Mesenchymal stem cell (in vitro differentiated cells and primary cell): ENCODE results near the gene MSI2.

Source experiments
- DNase-seq: peaks from one replicate; pipeline ENCODE4 v3.0.0-alpha.2; 2013
- H2AFZ ChIP-seq: one replicate; pipeline ENCODE4 v1.6.1; 2013; ENCODE audit warnings: low read depth, mild to moderate bottlenecking, control low read depth, inconsistent platforms, low read length, moderate library complexity
- H2AK5ac ChIP-seq: 2 replicates; pipeline ENCODE4 v1.6.1; 2013; ENCODE audit warnings: low read length, moderate library complexity, mild to moderate bottlenecking, inconsistent platforms; ENCODE audit not compliant: severe bottlenecking
- H2BK120ac ChIP-seq: one replicate; pipeline ENCODE4 v1.6.1; 2013; ENCODE audit warnings: low read depth, mild to moderate bottlenecking, inconsistent platforms, low read length, moderate library complexity
- H2BK12ac ChIP-seq, 2 experiments: one replicate each; pipeline ENCODE4 v1.6.1; 2013; ENCODE audit warnings: inconsistent platforms in 2 of 2, low read length in 2 of 2, mild to moderate bottlenecking in 2 of 2, moderate library complexity in 2 of 2, control low read depth in 1 of 2
- H2BK15ac ChIP-seq: one replicate; pipeline ENCODE4 v1.6.1; 2013; ENCODE audit warnings: mild to moderate bottlenecking, low read depth, inconsistent platforms; ENCODE audit not compliant: poor library complexity, severe bottlenecking
- H2BK5ac ChIP-seq: 2 replicates; pipeline ENCODE4 v1.6.1; 2013; ENCODE audit warnings: low read depth, mild to moderate bottlenecking, low read length, control low read depth, inconsistent platforms; ENCODE audit not compliant: poor library complexity, severe bottlenecking
- H3K14ac ChIP-seq, 2 experiments: one replicate each; pipeline ENCODE4 v1.6.1; 2013; ENCODE audit warnings: inconsistent platforms in 2 of 2, low read length in 2 of 2, control low read depth in 1 of 2, mild to moderate bottlenecking in 1 of 2, moderate library complexity in 1 of 2
- H3K18ac ChIP-seq, 2 experiments: one replicate each; pipeline ENCODE4 v1.6.1; 2013; ENCODE audit warnings: inconsistent platforms in 2 of 2, low read length in 2 of 2, control low read depth in 1 of 2, low read depth in 1 of 2, mild to moderate bottlenecking in 1 of 2
- H3K23ac ChIP-seq, 2 experiments: one replicate each; pipeline ENCODE4 v1.6.1; 2013; ENCODE audit warnings: inconsistent platforms in 2 of 2, low read length in 2 of 2, mild to moderate bottlenecking in 2 of 2, moderate library complexity in 2 of 2, control low read depth in 1 of 2
- H3K27ac ChIP-seq: 2 replicates; pipeline ENCODE4 v1.5.1; 2013; ENCODE audit warnings: mild to moderate bottlenecking, moderate library complexity, low read length, control low read depth, inconsistent platforms; ENCODE audit not compliant: poor library complexity, severe bottlenecking
- H3K27me3 ChIP-seq, 2 experiments: 2 replicates each; pipeline versions ENCODE4 v1.6.1 to v1.7.0; 2013; ENCODE audit warnings: low read length in 2 of 2, mild to moderate bottlenecking in 2 of 2, moderate library complexity in 2 of 2, control low read depth in 1 of 2, inconsistent platforms in 1 of 2; ENCODE audit not compliant: control insufficient read depth in 1 of 2, insufficient read depth in 1 of 2
- H3K36me3 ChIP-seq, 2 experiments: 2 replicates each; pipeline versions ENCODE4 v1.6.1 to v1.7.0; 2013; ENCODE audit warnings: low read length in 2 of 2, control low read depth in 1 of 2, inconsistent platforms in 1 of 2, low read depth in 1 of 2, mild to moderate bottlenecking in 1 of 2; ENCODE audit not compliant: insufficient read depth in 2 of 2, control insufficient read depth in 1 of 2
- H3K4ac ChIP-seq, 2 experiments: one replicate each; pipeline ENCODE4 v1.6.1; 2013; ENCODE audit warnings: inconsistent platforms in 2 of 2, low read length in 2 of 2, mild to moderate bottlenecking in 2 of 2, moderate library complexity in 2 of 2, control low read depth in 1 of 2, low read depth in 1 of 2
- H3K4me1 ChIP-seq: 2 replicates; pipeline ENCODE4 v1.6.1; 2013; ENCODE audit warnings: low read depth, low read length, control low read depth; ENCODE audit not compliant: control insufficient read depth, insufficient read depth
- H3K4me2 ChIP-seq: 2 replicates; pipeline ENCODE4 v1.6.1; 2013; ENCODE audit warnings: low read length, mild to moderate bottlenecking, inconsistent platforms; ENCODE audit not compliant: poor library complexity, severe bottlenecking
- H3K4me3 ChIP-seq, 2 experiments: 2 replicates each; pipeline versions ENCODE4 v1.5.1 to v1.7.0; 2013; ENCODE audit warnings: low read length in 2 of 2, mild to moderate bottlenecking in 2 of 2, control low read depth in 1 of 2, low read depth in 1 of 2; ENCODE audit not compliant: insufficient read depth in 1 of 2
- H3K79me1 ChIP-seq: replicated peaks from 2 replicates; pipeline ENCODE4 v1.6.1; 2013; ENCODE audit warnings: mild to moderate bottlenecking, control low read depth, low read length, inconsistent platforms; ENCODE audit not compliant: poor library complexity, severe bottlenecking
- H3K9ac ChIP-seq: 2 replicates; pipeline ENCODE4 v1.7.0; 2013; ENCODE audit warnings: mild to moderate bottlenecking, low read length, moderate library complexity
- H3K9me3 ChIP-seq: 2 replicates; pipeline ENCODE4 v1.7.0; 2013; ENCODE audit warnings: mild to moderate bottlenecking, low read length; ENCODE audit not compliant: control insufficient read depth
- H4K8ac ChIP-seq: one replicate; pipeline ENCODE4 v1.6.1; 2013; ENCODE audit warnings: inconsistent platforms, mild to moderate bottlenecking, low read length, moderate library complexity
- H4K91ac ChIP-seq: one replicate; pipeline ENCODE4 v1.6.1; 2013; ENCODE audit warnings: mild to moderate bottlenecking, low read length, inconsistent platforms
- WGBS: methylation state at CpG from one replicate; pipeline ENCODE4 v1.1.7; 2013; ENCODE audit warnings: mixed read lengths; 5-methylcytosine and 5-hydroxymethylcytosine counted together

Gene MSI2

GRCh38 chr17:57505841-57506773, 249.8 kb downstream of the MSI2 start:
- H3K18ac ChIP-seq: peak overlapping the region; percentile 59 to 84
- H2BK12ac ChIP-seq: peak overlapping the region; percentile 28 to 82
- H2AK5ac ChIP-seq: no peak overlapping the region
- no peak overlapping the region for H2BK5ac ChIP-seq
- H3K4me1 ChIP-seq: peaks cover 10% of the 10 kb centered on the region
- peak overlapping the region in 1 of 2 experiments; percentile 58 for H3K14ac ChIP-seq
- H3K79me1 ChIP-seq: peaks cover 41% of the 10 kb centered on the region
- WGBS: 48% methylated on average over 19 of the region's 21 CpGs
- peak overlapping the region; percentile 55 for H4K8ac ChIP-seq
- peak overlapping the region in 1 of 2 experiments; percentile 6 for H3K4me3 ChIP-seq
- peak overlapping the region in 1 of 2 experiments; percentile 9 for H3K23ac ChIP-seq
- peak; percentile 51 for DNase-seq
- no peak overlapping the region for H2BK120ac ChIP-seq
- no peak overlapping the region for H3K4me2 ChIP-seq
- H3K36me3 ChIP-seq: peaks cover 0 to 2% of the 10 kb centered on the region in 2 experiments
- no peak overlapping the region for H2BK15ac ChIP-seq
- H3K27ac ChIP-seq: no peak overlapping the region
- H3K9me3 ChIP-seq: no peaks in the 10 kb centered on the region
- H3K9ac ChIP-seq: peak overlapping the region; percentile 24
- peak overlapping the region; percentile 81 for H4K91ac ChIP-seq
- peaks cover 0 to 22% of the 10 kb centered on the region in 2 experiments for H3K27me3 ChIP-seq
- H2AFZ ChIP-seq: no peak overlapping the region
- H3K4ac ChIP-seq: peak overlapping the region in 1 of 2 experiments; percentile 52

- peak overlapping the region in 1 of 2 experiments; percentile 9 for H3K23ac ChIP-seq
- no peak overlapping the region for H3K4me2 ChIP-seq
- peak overlapping the region; percentile 24 for H3K9ac ChIP-seq
- H3K27ac ChIP-seq: no peak overlapping the region
- H4K91ac ChIP-seq: no peak overlapping the region
- no peak overlapping the region for H4K8ac ChIP-seq
- H3K27me3 ChIP-seq: peaks cover 0 to 22% of the 10 kb centered on the region in 2 experiments
- H2BK5ac ChIP-seq: no peak overlapping the region
- peak overlapping the region; percentile 59 to 84 for H3K18ac ChIP-seq
- DNase-seq: peak; percentile 53
- no peak overlapping the region for H3K14ac ChIP-seq
- WGBS: 11% methylated on average over 1 of the region's 1 CpG
- H2BK12ac ChIP-seq: peak overlapping the region in 1 of 2 experiments; percentile 82
- H3K4ac ChIP-seq: peak overlapping the region in 1 of 2 experiments; percentile 52
- no peak overlapping the region for H2AFZ ChIP-seq
- H2BK120ac ChIP-seq: no peak overlapping the region
- H3K4me1 ChIP-seq: peaks cover 12% of the 10 kb centered on the region
- H3K9me3 ChIP-seq: no peaks in the 10 kb centered on the region
- H2BK15ac ChIP-seq: no peak overlapping the region
- H3K36me3 ChIP-seq: peaks cover 0 to 2% of the 10 kb centered on the region in 2 experiments
- H2AK5ac ChIP-seq: no peak overlapping the region
- peak overlapping the region in 1 of 2 experiments; percentile 6 for H3K4me3 ChIP-seq
- peaks cover 43% of the 10 kb centered on the region for H3K79me1 ChIP-seq
Observed at GRCh38 chr17:57506774-57507127, 250.4 kb downstream of the MSI2 start.

- Histone ChIP-seq H2AFZ (no peak overlapping the region), H2AK5ac (no peak overlapping the region), H3K4ac (peak overlapping the region; percentile 40), H3K4me3 (no peak overlapping the region), H3K14ac (peak overlapping the region in 1 of 2 experiments; percentile 61), H2BK5ac (no peak overlapping the region), H3K18ac (peak overlapping the region; percentile 61 to 67), H3K23ac (no peak overlapping the region), H4K8ac (peak overlapping the region; percentile 78), H2BK120ac (peak overlapping the region; percentile 38), H3K36me3 (peaks cover 0 to 2% of the 10 kb centered on the region in 2 experiments), H3K27ac (no peak overlapping the region), H3K9ac (no peak overlapping the region), H2BK15ac (peak overlapping the region; percentile 32), H4K91ac (peak overlapping the region; percentile 79), H3K79me1 (peaks cover 39% of the 10 kb centered on the region), H3K4me1 (peaks cover 10% of the 10 kb centered on the region), H3K27me3 (peaks cover 0 to 25% of the 10 kb centered on the region in 2 experiments), H3K4me2 (no peak overlapping the region), H3K9me3 (no peaks in the 10 kb centered on the region), H2BK12ac (peak overlapping the region; percentile 27 to 63)
- WGBS: 84% methylated on average over 8 of the region's 8 CpGs
- DNase-seq: no peak
Observed at GRCh38 chr17:57507828-57508227, 251.5 kb downstream of the MSI2 start.

GRCh38 chr17:57508671-57509070, 252.3 kb downstream of the MSI2 start:
- H3K4me1 ChIP-seq: peaks cover 10% of the 10 kb centered on the region
- no peak overlapping the region for H3K18ac ChIP-seq
- no peak for DNase-seq
- H3K4me3 ChIP-seq: no peak overlapping the region
- peak overlapping the region; percentile 81 for H4K91ac ChIP-seq
- H3K36me3 ChIP-seq: peaks cover 0 to 2% of the 10 kb centered on the region in 2 experiments
- H3K4me2 ChIP-seq: no peak overlapping the region
- H3K14ac ChIP-seq: no peak overlapping the region
- peak overlapping the region; percentile 50 to 55 for H2BK12ac ChIP-seq
- no peak overlapping the region for H3K23ac ChIP-seq
- H2AFZ ChIP-seq: no peak overlapping the region
- no peak overlapping the region for H3K27ac ChIP-seq
- H3K9me3 ChIP-seq: no peaks in the 10 kb centered on the region
- H2BK15ac ChIP-seq: no peak overlapping the region
- H2BK5ac ChIP-seq: no peak overlapping the region
- 76% methylated on average over 10 of the region's 10 CpGs for WGBS
- H3K79me1 ChIP-seq: peaks cover 40% of the 10 kb centered on the region
- no peak overlapping the region for H3K9ac ChIP-seq
- peak overlapping the region; percentile 62 for H4K8ac ChIP-seq
- peaks cover 0 to 25% of the 10 kb centered on the region in 2 experiments for H3K27me3 ChIP-seq
- peak overlapping the region in 1 of 2 experiments; percentile 76 for H3K4ac ChIP-seq
- H2BK120ac ChIP-seq: no peak overlapping the region
- H2AK5ac ChIP-seq: no peak overlapping the region
